Subcutaneous adipose tissue (tissue), 4 donors: ENCODE results near the gene ERC2. TPM values are rescaled to one million over a fixed set of nuclear protein-coding genes. Genes with fewer than 3 reads are reported as not detected.

Experiments used
- CTCF ChIP-seq: fragments of 450-650 bp; IDR thresholded peaks from one replicate; pipeline ENCODE4 v1.5.1; 2016; ENCODE audit warnings: low read depth, mild to moderate bottlenecking, control low read depth, antibody characterized with exemption, moderate library complexity
- total RNA-seq, 4 donors: library from RNA; depleted of rRNA; stranded (reverse); fragments of >200 nt; gene quantifications; one replicate each; pipeline ENCODE4 v1.1.0, GENCODE V29; 2016

Gene ERC2
- total RNA-seq, 4 donors from 2014 or later = 1.1 TPM; not detected in 3

GRCh38 chr3:56320883-56321282, 147.4 kb downstream of the ERC2 start:
- no peak for TF ChIP-seq CTCF

GRCh38 chr3:56318891-56319290, 149.4 kb downstream of the ERC2 start:
- no peak for TF ChIP-seq CTCF

GRCh38 chr3:56316944-56317343, 151.3 kb downstream of the ERC2 start:
- TF ChIP-seq CTCF = no peak

GRCh38 chr3:56314842-56315241, 153.4 kb downstream of the ERC2 start:
- no peak for TF ChIP-seq CTCF

GRCh38 chr3:56309465-56309864, 158.8 kb downstream of the ERC2 start:
- no peak for TF ChIP-seq CTCF

GRCh38 chr3:56308471-56308870, 159.8 kb downstream of the ERC2 start:
- TF ChIP-seq CTCF = no peak

GRCh38 chr3:56304069-56304468, 164.2 kb downstream of the ERC2 start:
- TF ChIP-seq CTCF = no peak
